ENCODE results near the gene GPR146.
A peak's percentile ranks its signal among the peaks of the same experiment; 100 is the strongest.

Gene GPR146

GRCh38 chr7:1024876-1025742, 19.2 kb upstream of the GPR146 start:
- no peak for ATAC-seq
- TF ChIP-seq CSDC2 (CRISPR knock-in tag; IDR thresholded peaks at IDR 0.05) (no peak), ZNF8 (CRISPR knock-in tag; IDR thresholded peaks at IDR 0.05) (no peak), CSRNP3 (CRISPR knock-in tag; IDR thresholded peaks at IDR 0.05) (no peak), ZNF565 (CRISPR knock-in tag; conservative IDR thresholded peaks at IDR 0.05; ENCODE audit: low read depth) (no peak), RARB (CRISPR knock-in tag; IDR thresholded peaks at IDR 0.05) (no peak), ZC3H10 (CRISPR knock-in tag; IDR thresholded peaks at IDR 0.05) (no peak)

GRCh38 chr7:1025743-1026581, 18.4 kb upstream of the GPR146 start:
- no peak for ATAC-seq
- TF ChIP-seq ZNF8 (CRISPR knock-in tag; IDR thresholded peaks at IDR 0.05), result no peak
- no peak for TF ChIP-seq CSDC2 (CRISPR knock-in tag; IDR thresholded peaks at IDR 0.05)
- no peak for TF ChIP-seq ZNF565 (CRISPR knock-in tag; conservative IDR thresholded peaks at IDR 0.05; ENCODE audit: low read depth)
- TF ChIP-seq ESRRG (CRISPR knock-in tag; IDR thresholded peaks at IDR 0.05), result no peak
- no peak for TF ChIP-seq RARB (CRISPR knock-in tag; IDR thresholded peaks at IDR 0.05)
- TF ChIP-seq PPARA (CRISPR knock-in tag; IDR thresholded peaks at IDR 0.05; ENCODE audit: borderline replicate concordance), result no peak
- no peak for TF ChIP-seq CSRNP3 (CRISPR knock-in tag; IDR thresholded peaks at IDR 0.05)
- no peak for TF ChIP-seq BACH2 (CRISPR knock-in tag; IDR thresholded peaks at IDR 0.05; ENCODE audit: borderline replicate concordance)
- no peak for TF ChIP-seq GLIS3 (CRISPR knock-in tag; IDR thresholded peaks at IDR 0.05)
- TF ChIP-seq TCF4 (CRISPR knock-in tag; IDR thresholded peaks at IDR 0.05; ENCODE audit: borderline replicate concordance), result no peak
- no peak for TF ChIP-seq ISL1 (CRISPR knock-in tag; IDR thresholded peaks at IDR 0.05)

GRCh38 chr7:1026721-1027161, 17.6 kb upstream of the GPR146 start:
- no peak for TF ChIP-seq TCF4 (CRISPR knock-in tag; IDR thresholded peaks at IDR 0.05; ENCODE audit: borderline replicate concordance)
- no peak for TF ChIP-seq TOX (CRISPR knock-in tag; IDR thresholded peaks at IDR 0.05; ENCODE audit: borderline replicate concordance)
- TF ChIP-seq ZC3H10 (CRISPR knock-in tag; IDR thresholded peaks at IDR 0.05), result no peak
- no peak for TF ChIP-seq ZNF8 (CRISPR knock-in tag; IDR thresholded peaks at IDR 0.05)
- TF ChIP-seq SNAI2 (CRISPR knock-in tag; IDR thresholded peaks at IDR 0.05), result no peak
- ATAC-seq, result no peak

GRCh38 chr7:1027242-1028043, 16.9 kb upstream of the GPR146 start:
- peak; percentile 6; the same call in 2 of the 3 replicates for ATAC-seq

More at GRCh38 chr7:1027242-1028043, 16.9 kb upstream of the GPR146 start:
- no peak for TF ChIP-seq GLIS3 (CRISPR knock-in tag; IDR thresholded peaks at IDR 0.05)
- TF ChIP-seq TSHZ2 (CRISPR knock-in tag; IDR thresholded peaks at IDR 0.05), result no peak
- no peak for TF ChIP-seq ZFP30 (CRISPR knock-in tag; IDR thresholded peaks at IDR 0.05)
- no peak for TF ChIP-seq TCF4 (CRISPR knock-in tag; IDR thresholded peaks at IDR 0.05; ENCODE audit: borderline replicate concordance)
- TF ChIP-seq ISL1 (CRISPR knock-in tag; IDR thresholded peaks at IDR 0.05), result no peak
